Naive thymus-derived CD4-positive, alpha-beta T cell (primary cell): Measurements from ENCODE around the gene BCAS3. TPM values are rescaled to one million over a fixed set of nuclear protein-coding genes. Genes with fewer than 3 reads are reported as not detected.

Source experiments
- ATAC-seq: fragments of 150-1000 bp; cut with Tn5 transposase; 2 replicates; pipeline ENCODE4 v1.10.0; 2021; ENCODE audit warnings: mild to moderate bottlenecking, moderate library complexity
- CTCF ChIA-PET: fragments of 350-600 bp; sonication (Branson Sonifier 250); formaldehyde crosslinking; loops from one replicate; lab custom pipeline; 2021; ENCODE audit warnings: antibody characterized with exemption; lab: Charles Lee
- POLR2A ChIA-PET: fragments of 350-600 bp; sonication (Branson Sonifier 250); formaldehyde crosslinking; loops from one replicate; lab custom pipeline; 2021; ENCODE audit warnings: antibody characterized with exemption, inconsistent platforms; lab: Charles Lee
- DNase-seq, 9 donors: peaks; one replicate each; pipeline versions ENCODE4 v3.0.0 to v3.0.0-alpha.2; 2020 to 2022; ENCODE audit warnings: mixed read lengths in 1 of 9
- H3K27ac ChIP-seq: one replicate; pipeline ENCODE4 v1.7.0; 2013; ENCODE audit warnings: mild to moderate bottlenecking, low read depth, low read length, moderate library complexity
- H3K27me3 ChIP-seq, 2 donors: one replicate each; pipeline ENCODE4 v1.7.0; 2013; ENCODE audit warnings: low read length in 2 of 2, mild to moderate bottlenecking in 2 of 2, moderate library complexity in 2 of 2; ENCODE audit not compliant: control insufficient read depth in 2 of 2, insufficient read depth in 2 of 2
- H3K36me3 ChIP-seq, 3 experiments: 1 replicate in 2 of 3; 2 replicates in 1 of 3; pipeline ENCODE4 v1.7.0; 2013; ENCODE audit warnings: low read length in 3 of 3, mild to moderate bottlenecking in 3 of 3, moderate library complexity in 1 of 3; ENCODE audit not compliant: insufficient read depth in 3 of 3, control insufficient read depth in 2 of 3
- H3K4me1 ChIP-seq, 2 donors: one replicate each; pipeline ENCODE4 v1.7.0; 2013; ENCODE audit warnings: low read length in 2 of 2, mild to moderate bottlenecking in 2 of 2, moderate library complexity in 1 of 2; ENCODE audit not compliant: control insufficient read depth in 2 of 2, insufficient read depth in 2 of 2
- H3K4me3 ChIP-seq: 2 replicates; pipeline ENCODE4 v1.7.0; 2013; ENCODE audit warnings: mild to moderate bottlenecking, low read length
- H3K9me3 ChIP-seq, 3 experiments: 1 replicate in 2 of 3; 2 replicates in 1 of 3; pipeline ENCODE4 v1.7.0; 2013; ENCODE audit warnings: low read length in 3 of 3; ENCODE audit not compliant: control insufficient read depth in 2 of 3
- H3K27ac Mint-ChIP-seq, 9 donors: one replicate each; pipeline ENCODE4 v1.8.0; 2020 to 2022; ENCODE audit warnings: mixed read lengths in 9 of 9, mild to moderate bottlenecking in 8 of 9, moderate library complexity in 5 of 9, inconsistent platforms in 2 of 9
- H3K27me3 Mint-ChIP-seq, 5 donors: one replicate each; pipeline ENCODE4 v1.8.0; 2021 to 2022; ENCODE audit warnings: mixed read lengths in 5 of 5, mild to moderate bottlenecking in 1 of 5
- H3K36me3 Mint-ChIP-seq, 5 donors: one replicate each; pipeline ENCODE4 v1.8.0; 2020 to 2022; ENCODE audit warnings: mixed read lengths in 5 of 5, mild to moderate bottlenecking in 3 of 5, inconsistent platforms in 1 of 5
- H3K4me1 Mint-ChIP-seq, 7 donors: one replicate each; pipeline ENCODE4 v1.8.0; 2020 to 2022; ENCODE audit warnings: mixed read lengths in 7 of 7, mild to moderate bottlenecking in 3 of 7, inconsistent platforms in 1 of 7
- H3K4me3 Mint-ChIP-seq, 10 donors: one replicate each; pipeline ENCODE4 v1.8.0; 2020 to 2022; ENCODE audit warnings: mild to moderate bottlenecking in 10 of 10, mixed read lengths in 10 of 10, moderate library complexity in 6 of 10, inconsistent platforms in 2 of 10
- H3K9me3 Mint-ChIP-seq, 11 donors: one replicate each; pipeline ENCODE4 v1.8.0; 2020 to 2022; ENCODE audit warnings: mixed read lengths in 11 of 11, mild to moderate bottlenecking in 4 of 11, inconsistent platforms in 1 of 11, moderate library complexity in 1 of 11
- intact Hi-C, 2 donors: fragments of 100-400 bp; cut with micrococcal nuclease; formaldehyde crosslinking; loops; one replicate each; pipeline ENCODE4 v1.15.1; 2023
- polyA plus RNA-seq, 2 donors: library from polyadenylated mRNA; unstranded; fragments of 300-500 nt; fragmentation: Illumina TruSeq; gene quantifications; one replicate each; pipeline ENCODE4 v1.2.3, GENCODE V29; 2021
- total RNA-seq, 6 experiments: library from RNA in 5 of 6; stranded (reverse) in 5 of 6; gene quantifications; 1 replicate in 5 of 6; 2 replicates in 1 of 6; pipeline ENCODE4 v1.2.3 and lab custom pipeline; 2021 to 2026

The BCAS3 gene
- total and polyA plus RNA-seq, 7 experiments from 2014 or later: 18.4 to 57.8 (median 37.5) TPM

DNA sequence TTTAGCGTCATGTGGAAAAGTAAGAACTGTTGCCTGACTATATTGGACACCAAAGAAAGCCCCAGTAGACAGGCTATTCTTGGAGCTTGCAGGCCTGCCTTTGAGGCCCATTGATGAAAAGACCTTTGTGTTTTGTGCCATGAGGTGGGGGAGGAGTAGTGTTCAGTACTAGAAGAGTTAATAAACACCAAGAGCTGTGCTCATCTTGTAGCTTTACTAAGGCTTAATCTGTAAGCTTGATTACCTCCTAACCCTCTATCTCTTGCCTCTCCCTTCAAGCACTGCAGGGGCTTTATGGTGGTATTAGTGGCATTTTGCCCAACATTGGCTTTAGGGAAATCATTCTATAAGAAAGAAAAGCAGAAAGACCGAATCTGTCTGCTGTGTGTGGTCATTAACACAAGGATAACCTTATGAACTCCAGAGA lies 501.7 kb downstream of the BCAS3 start:
- Histone ChIP-seq H3K4me1 (no peaks in the 10 kb centered on the region), H3K9me3 (no peaks in the 10 kb centered on the region), H3K27me3 (no peaks in the 10 kb centered on the region), H3K36me3 (no peaks in the 10 kb centered on the region), H3K27ac (no peak overlapping the region), H3K4me3 (no peak overlapping the region)
- Mint-ChIP-seq H3K4me3 (no peak overlapping the region), H3K9me3 (peaks cover 0 to under 1% (median 0%) of the 10 kb centered on the region in 11 donors), H3K27ac (no peak overlapping the region), H3K27me3 (peaks cover 0 to 3% (median 0%) of the 10 kb centered on the region in 5 donors), H3K4me1 (peaks cover 0 to 10% (median 7%) of the 10 kb centered on the region in 7 donors), H3K36me3 (peaks cover 0 to 5% (median 2%) of the 10 kb centered on the region in 5 donors)
- intact Hi-C loops: no loop called here
- POLR2A ChIA-PET: no interaction called here
- DNase-seq: no peak
- CTCF ChIA-PET: interaction anchor here (0.8 kb wide), 1 partner anchor 8 kb away, joined by 3 read pairs; no protein-coding TSS in a partner anchor
- no peak for ATAC-seq

DNA sequence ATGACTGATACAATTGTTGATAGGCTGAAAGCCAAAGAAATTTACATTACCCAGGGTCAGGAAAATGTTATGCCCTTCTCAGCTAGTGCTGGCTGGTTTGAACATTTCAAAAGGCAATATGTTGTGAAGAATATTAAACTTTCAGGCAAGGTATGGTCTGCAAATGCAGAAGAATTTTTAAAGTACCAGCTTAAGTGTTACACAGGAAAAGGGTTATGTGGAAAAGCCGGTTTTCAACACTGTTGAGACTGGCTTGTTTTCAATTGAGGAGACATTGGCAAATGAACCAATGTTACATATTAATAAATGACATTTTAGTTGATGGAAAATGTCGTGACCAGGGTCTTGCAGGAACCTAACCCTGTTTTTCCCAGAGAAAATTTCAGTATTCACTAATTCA lies 506.1 kb downstream of the BCAS3 start:
- no peaks in the 10 kb centered on the region for H3K36me3 ChIP-seq
- H3K9me3 ChIP-seq: no peaks in the 10 kb centered on the region
- no peak for ATAC-seq
- no peaks in the 10 kb centered on the region for H3K27me3 ChIP-seq
- Mint-ChIP-seq H3K4me1 (peaks cover 0 to 2% (median 0%) of the 10 kb centered on the region in 7 donors), H3K4me3 (no peak overlapping the region), H3K27me3 (peaks cover 0 to 14% (median 0%) of the 10 kb centered on the region in 5 donors), H3K9me3 (peaks cover 0 to 2% (median 0%) of the 10 kb centered on the region in 11 donors), H3K36me3 (peaks cover 0 to 2% (median 0%) of the 10 kb centered on the region in 5 donors), H3K27ac (no peak overlapping the region)
- CTCF ChIA-PET: no interaction called here
- POLR2A ChIA-PET: no interaction called here
- H3K4me1 ChIP-seq: no peaks in the 10 kb centered on the region
- H3K27ac ChIP-seq: no peak overlapping the region
- intact Hi-C loops: no loop called here
- H3K4me3 ChIP-seq: no peak overlapping the region
- no peak for DNase-seq

DNA sequence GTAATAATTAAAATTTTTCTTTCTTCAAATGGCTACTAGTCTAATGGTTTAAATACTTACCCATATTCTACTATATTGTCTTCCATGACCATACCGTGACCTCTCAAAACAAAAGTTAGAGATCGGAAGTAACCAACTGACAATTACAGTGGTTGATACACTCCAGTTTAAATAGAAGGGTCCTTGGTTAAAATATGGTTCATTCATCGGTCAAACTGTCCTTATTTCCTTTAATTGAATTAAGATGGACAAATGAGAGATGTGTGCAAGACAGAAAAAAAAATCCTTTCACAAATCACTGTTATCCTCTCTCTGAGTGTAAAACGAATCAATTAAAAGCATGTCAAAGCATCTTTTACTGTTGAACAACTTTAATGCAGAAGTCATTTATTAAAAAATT lies 507.7 kb downstream of the BCAS3 start:
- no peak overlapping the region for H3K4me3 Mint-ChIP-seq
- intact Hi-C loops: no loop called here
- ATAC-seq: no peak
- no peak overlapping the region for H3K27ac Mint-ChIP-seq
- Histone ChIP-seq H3K9me3 (no peaks in the 10 kb centered on the region), H3K4me3 (no peak overlapping the region), H3K27ac (no peak overlapping the region), H3K4me1 (no peaks in the 10 kb centered on the region), H3K36me3 (no peaks in the 10 kb centered on the region), H3K27me3 (no peaks in the 10 kb centered on the region)
- no peak for DNase-seq
- peaks cover 0 to 10% (median 4%) of the 10 kb centered on the region in 5 donors for H3K36me3 Mint-ChIP-seq
- ChIA-PET CTCF (no interaction called here), POLR2A (interaction anchor here (1.6 kb wide), 1 partner anchor 12 kb away, joined by 3 read pairs; no protein-coding TSS in a partner anchor)
- H3K9me3 Mint-ChIP-seq: peaks cover 0 to 5% (median 0%) of the 10 kb centered on the region in 11 donors
- peaks cover 0 to 10% (median 4%) of the 10 kb centered on the region in 7 donors for H3K4me1 Mint-ChIP-seq
- H3K27me3 Mint-ChIP-seq: peaks cover 0 to 14% (median 0%) of the 10 kb centered on the region in 5 donors

DNA sequence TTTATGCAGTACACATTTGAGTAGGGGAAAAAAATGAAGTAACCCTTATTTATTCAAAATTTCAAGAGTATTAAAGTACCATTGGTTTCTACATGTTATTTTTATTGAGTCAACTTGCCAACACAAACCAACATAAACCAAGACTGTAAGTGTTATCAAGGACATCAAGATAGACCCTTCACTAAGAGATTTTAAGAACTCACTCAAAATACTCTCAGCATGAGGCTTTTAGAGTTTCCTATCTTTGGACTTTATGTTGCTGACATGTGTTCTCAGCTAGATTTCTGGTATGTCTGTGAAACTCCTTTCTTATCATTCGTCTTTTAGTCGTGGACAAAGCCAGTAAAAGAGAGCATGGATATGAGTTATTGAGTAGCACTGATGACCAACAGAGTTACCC lies 509.4 kb downstream of the BCAS3 start:
- POLR2A ChIA-PET: interaction anchor here (0.6 kb wide), 1 partner anchor 15 kb away, joined by 4 read pairs; no protein-coding TSS in a partner anchor
- CTCF ChIA-PET: interaction anchor here (0.6 kb wide), 1 partner anchor 8 kb away, joined by 3 read pairs; no protein-coding TSS in a partner anchor

DNA sequence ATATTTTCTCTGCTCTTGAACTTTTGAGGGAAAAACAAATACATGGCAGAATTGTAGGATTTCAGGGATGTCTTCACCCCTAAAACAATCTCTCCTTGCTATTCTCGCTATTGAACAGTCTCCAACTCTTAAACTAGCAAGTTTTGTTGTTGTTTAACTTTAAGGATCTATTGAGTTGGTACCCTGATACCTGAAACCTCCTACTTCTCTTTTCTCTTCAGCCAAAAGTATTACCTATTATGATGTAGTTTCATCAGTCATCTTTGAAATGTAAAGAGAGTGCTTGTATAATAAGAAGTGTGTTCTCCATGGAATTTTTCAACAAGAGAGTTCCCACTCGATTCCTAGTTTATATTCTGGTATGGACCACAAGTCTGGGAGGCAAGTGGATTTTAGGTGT lies 510.4 kb downstream of the BCAS3 start:
- no peak overlapping the region for H3K4me3 Mint-ChIP-seq
- Histone ChIP-seq H3K9me3 (no peaks in the 10 kb centered on the region), H3K36me3 (no peaks in the 10 kb centered on the region), H3K4me1 (no peaks in the 10 kb centered on the region), H3K4me3 (no peak overlapping the region), H3K27me3 (no peaks in the 10 kb centered on the region), H3K27ac (no peak overlapping the region)
- CTCF ChIA-PET: no interaction called here
- intact Hi-C loops: no loop called here
- POLR2A ChIA-PET: no interaction called here
- H3K9me3 Mint-ChIP-seq: peaks cover 0 to 5% (median 0%) of the 10 kb centered on the region in 11 donors
- ATAC-seq: no peak
- H3K4me1 Mint-ChIP-seq: peaks cover 0 to 10% (median 4%) of the 10 kb centered on the region in 7 donors
- H3K27me3 Mint-ChIP-seq: peaks cover 0 to 14% (median 0%) of the 10 kb centered on the region in 5 donors
- H3K36me3 Mint-ChIP-seq: peaks cover 0 to 10% (median 4%) of the 10 kb centered on the region in 5 donors
- no peak overlapping the region for H3K27ac Mint-ChIP-seq
- DNase-seq: no peak

More for the DNA sequence above, 509.4 kb downstream of the BCAS3 start:
- H3K27me3 Mint-ChIP-seq: peaks cover 0 to 14% (median 0%) of the 10 kb centered on the region in 5 donors
- Histone ChIP-seq H3K4me1 (no peaks in the 10 kb centered on the region), H3K27ac (no peak overlapping the region), H3K4me3 (no peak overlapping the region), H3K36me3 (no peaks in the 10 kb centered on the region), H3K27me3 (no peaks in the 10 kb centered on the region), H3K9me3 (no peaks in the 10 kb centered on the region)
- intact Hi-C loops: no loop called here
- no peak overlapping the region for H3K4me3 Mint-ChIP-seq
- H3K9me3 Mint-ChIP-seq: peaks cover 0 to 5% (median 0%) of the 10 kb centered on the region in 11 donors
- peaks cover 0 to 10% (median 4%) of the 10 kb centered on the region in 5 donors for H3K36me3 Mint-ChIP-seq
- ATAC-seq (no peak), DNase-seq (no peak)
- H3K27ac Mint-ChIP-seq: no peak overlapping the region
- H3K4me1 Mint-ChIP-seq: peaks cover 0 to 10% (median 4%) of the 10 kb centered on the region in 7 donors

DNA sequence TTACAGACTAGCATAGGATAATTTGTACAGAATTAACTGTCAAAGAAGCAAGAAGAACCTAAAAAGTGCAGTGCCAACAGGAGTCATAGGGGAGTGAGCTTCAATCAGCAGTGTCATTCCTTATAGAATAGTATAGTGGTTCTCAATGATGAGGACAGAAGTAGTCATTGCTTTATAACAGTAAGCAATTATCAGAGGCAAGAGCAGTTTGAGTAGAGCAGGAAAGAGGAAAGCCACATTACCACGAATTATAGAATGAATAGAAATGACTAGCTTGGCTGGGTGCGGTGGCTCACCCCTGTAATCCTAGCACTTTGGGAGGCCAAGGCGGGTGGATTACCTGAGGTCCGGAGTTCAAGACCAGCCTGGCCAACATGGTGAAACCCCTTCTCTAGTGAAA lies 512.3 kb downstream of the BCAS3 start:
- H3K4me1 Mint-ChIP-seq: peaks cover 0 to 10% (median 4%) of the 10 kb centered on the region in 7 donors
- no peaks in the 10 kb centered on the region for H3K36me3 ChIP-seq
- ChIA-PET CTCF (no interaction called here), POLR2A (interaction anchor here (1.4 kb wide), 1 partner anchor 15 kb away, joined by 5 read pairs; no protein-coding TSS in a partner anchor)
- H3K27me3 Mint-ChIP-seq: peaks cover 0 to 11% (median 0%) of the 10 kb centered on the region in 5 donors
- peaks cover 0 to 5% (median 0%) of the 10 kb centered on the region in 11 donors for H3K9me3 Mint-ChIP-seq
- peaks cover 0 to 13% (median 4%) of the 10 kb centered on the region in 5 donors for H3K36me3 Mint-ChIP-seq
- no peak overlapping the region for H3K4me3 ChIP-seq
- no peaks in the 10 kb centered on the region for H3K4me1 ChIP-seq
- no peak overlapping the region for H3K27ac ChIP-seq
- DNase-seq (no peak), ATAC-seq (no peak)
- H3K27me3 ChIP-seq: no peaks in the 10 kb centered on the region
- H3K9me3 ChIP-seq: no peaks in the 10 kb centered on the region
- no peak overlapping the region for H3K4me3 Mint-ChIP-seq
- intact Hi-C loops: no loop called here
- H3K27ac Mint-ChIP-seq: no peak overlapping the region

DNA sequence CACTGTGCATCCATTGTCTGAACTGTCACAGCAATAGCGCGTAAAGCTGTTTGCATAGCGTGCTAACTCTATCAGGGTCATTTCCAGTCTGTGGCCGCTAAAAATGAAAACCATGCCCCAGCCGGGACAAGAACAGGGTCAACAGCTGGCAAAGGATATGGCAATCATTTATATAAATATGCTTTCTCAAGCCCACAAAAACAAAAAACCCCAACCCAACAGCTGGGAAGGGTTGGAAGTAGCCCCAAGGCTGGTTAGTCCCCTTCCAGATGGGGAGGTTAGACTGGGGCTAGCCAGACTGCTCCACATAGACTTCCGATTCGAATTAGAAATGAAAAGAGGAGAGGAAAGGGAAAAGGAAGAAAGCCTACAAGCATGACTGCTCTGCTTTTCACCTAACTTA lies 518.7 kb downstream of the BCAS3 start:
- Histone ChIP-seq H3K4me3 (no peak overlapping the region), H3K27me3 (no peaks in the 10 kb centered on the region), H3K4me1 (no peaks in the 10 kb centered on the region), H3K9me3 (no peaks in the 10 kb centered on the region), H3K36me3 (no peaks in the 10 kb centered on the region), H3K27ac (no peak overlapping the region)
- DNase-seq (no peak), ATAC-seq (no peak)
- CTCF ChIA-PET: no interaction called here
- Mint-ChIP-seq H3K27ac (no peak overlapping the region), H3K4me1 (peaks cover 0 to 1% (median 0%) of the 10 kb centered on the region in 7 donors), H3K4me3 (no peak overlapping the region), H3K36me3 (peaks cover 0 to 5% (median 2%) of the 10 kb centered on the region in 5 donors), H3K9me3 (no peaks in the 10 kb centered on the region), H3K27me3 (no peaks in the 10 kb centered on the region)
- POLR2A ChIA-PET: no interaction called here
- intact Hi-C loops: no loop called here
